HG03097 (cell line): ENCODE data around the gene ABHD13.
A peak's percentile ranks its signal among the peaks of the same experiment; 100 is the strongest.
"Not testable (repeated sequence)": the region's sequence is repeated elsewhere in the genome, so short reads cannot be mapped to it uniquely, and the experiment has no call there.

Experiments used
- ATAC-seq: cut with Tn5 transposase; IDR thresholded peaks from one replicate; pipeline ENCODE4 v1.9.1; 2021; ENCODE audit not compliant: unreplicated experiment, low FRiP score

The ABHD13 gene

GRCh38 chr13:108223687-108224503 is 5.7 kb downstream of the ABHD13 start:
- no peak for ATAC-seq

- peak; percentile 52 for ATAC-seq
Measured at GRCh38 chr13:108225440-108225839, 7.2 kb downstream of the ABHD13 start.

GRCh38 chr13:108226184-108226583 is 8.0 kb downstream of the ABHD13 start:
- no peak for ATAC-seq

GRCh38 chr13:108227651-108228272 is 9.6 kb downstream of the ABHD13 start:
- no peak for ATAC-seq

- no peak for ATAC-seq
Measured at GRCh38 chr13:108230377-108230776, 12.2 kb downstream of the ABHD13 start.

GRCh38 chr13:108249150-108249549 is 31.0 kb downstream of the ABHD13 start:
- ATAC-seq: no peak

GRCh38 chr13:108257248-108257647 is 39.1 kb downstream of the ABHD13 start:
- no peak for ATAC-seq

GRCh38 chr13:108263621-108264355 is 45.6 kb downstream of the ABHD13 start:
- ATAC-seq: no peak

- no peak for ATAC-seq
Measured at GRCh38 chr13:108266321-108266990, 48.3 kb downstream of the ABHD13 start.

GRCh38 chr13:108267347-108267746 is 49.2 kb downstream of the ABHD13 start:
- ATAC-seq: no peak

GRCh38 chr13:108267855-108268254 is 49.7 kb downstream of the ABHD13 start:
- ATAC-seq: not testable (repeated sequence)

- no peak for ATAC-seq
Measured at GRCh38 chr13:108268466-108269112, 50.4 kb downstream of the ABHD13 start.

- ATAC-seq: peak; percentile 75
Measured at GRCh38 chr13:108269601-108270328, 51.6 kb downstream of the ABHD13 start, which contains the start of gene TNFSF13B. Gene TNFSF13B, plus strand, starts transcription at chr13:108269718. Its CDS starts 178 bp downstream, at chr13:108269896.

GRCh38 chr13:108270442-108270841 is 52.2 kb downstream of the ABHD13 start:
- ATAC-seq: no peak

GRCh38 chr13:108272333-108272732 is 54.1 kb downstream of the ABHD13 start:
- no peak for ATAC-seq

- no peak for ATAC-seq
Measured at GRCh38 chr13:108273429-108274118, 55.4 kb downstream of the ABHD13 start.

- ATAC-seq: no peak
Measured at GRCh38 chr13:108274718-108275117, 56.5 kb downstream of the ABHD13 start.

GRCh38 chr13:108276060-108276459 is 57.9 kb downstream of the ABHD13 start:
- no peak for ATAC-seq

GRCh38 chr13:108278466-108278865 is 60.3 kb downstream of the ABHD13 start:
- no peak for ATAC-seq
